GM19043 (cell line): Measurements from ENCODE around the gene SBF1.
"Not testable (repeated sequence)": the region's sequence is repeated elsewhere in the genome, so short reads cannot be mapped to it uniquely, and the experiment has no call there.

Source experiments
- ATAC-seq: cut with Tn5 transposase; IDR thresholded peaks from one replicate; pipeline ENCODE4 v1.9.1; 2021; ENCODE audit warnings: low read depth; ENCODE audit not compliant: unreplicated experiment

SBF1 gene

GRCh38 chr22:50474710-50475651 lies at the start of gene SBF1:
Gene SBF1, minus strand, starts transcription at chr22:50475035. Its CDS starts 195 bp downstream, at chr22:50474840.
- ATAC-seq: peak; percentile 62

GRCh38 chr22:50523806-50524675 lies 49.2 kb upstream of the SBF1 start:
- ATAC-seq: no peak

GRCh38 chr22:50523458-50523805 lies 48.6 kb upstream of the SBF1 start:
- no peak for ATAC-seq

- no peak for ATAC-seq
Observed at GRCh38 chr22:50522806-50523438, 48.1 kb upstream of the SBF1 start.

- ATAC-seq: no peak
Observed at GRCh38 chr22:50522208-50522805, 47.5 kb upstream of the SBF1 start.

GRCh38 chr22:50521710-50522109 lies 46.9 kb upstream of the SBF1 start:
- no peak for ATAC-seq

- ATAC-seq: no peak
Observed at GRCh38 chr22:50520826-50521453, 46.1 kb upstream of the SBF1 start.

GRCh38 chr22:50520184-50520583 lies 45.3 kb upstream of the SBF1 start:
- ATAC-seq: not testable (repeated sequence)

- no peak for ATAC-seq
Observed at GRCh38 chr22:50519151-50519550, 44.3 kb upstream of the SBF1 start.

- ATAC-seq: no peak
Observed at GRCh38 chr22:50518606-50519005, 43.8 kb upstream of the SBF1 start.

GRCh38 chr22:50517495-50518260 lies 42.8 kb upstream of the SBF1 start:
- no peak for ATAC-seq

- ATAC-seq: no peak
Observed at GRCh38 chr22:50516891-50517290, 42.1 kb upstream of the SBF1 start.

GRCh38 chr22:50516068-50516467 lies 41.2 kb upstream of the SBF1 start:
- ATAC-seq: no peak

GRCh38 chr22:50513175-50513574 lies 38.3 kb upstream of the SBF1 start:
- no peak for ATAC-seq

GRCh38 chr22:50508897-50509296 lies 34.1 kb upstream of the SBF1 start:
- ATAC-seq: no peak

- peak; percentile 75 for ATAC-seq
Observed at GRCh38 chr22:50507991-50508884, 33.4 kb upstream of the SBF1 start, which contains the start of gene NCAPH2. Gene NCAPH2, plus strand, starts transcription at chr22:50508224. Its CDS starts 114 bp downstream, at chr22:50508338.

- peak; percentile 40 for ATAC-seq
Observed at GRCh38 chr22:50507421-50507990, 32.7 kb upstream of the SBF1 start, which contains the start of gene LMF2. Gene LMF2, minus strand, starts transcription at chr22:50507702. Its CDS starts 27 bp downstream, at chr22:50507675.
